Activated CD4-positive, alpha-beta T cell treated with anti-CD3 and anti-CD28 coated beads, Interleukin-2, amount 10 ng/mL, durations not matched to agents 24 days and 14 days (primary cell): ENCODE results near the gene FNDC8. TPM values are rescaled to one million over a fixed set of nuclear protein-coding genes. Genes with fewer than 3 reads are reported as not detected.
A peak's percentile ranks its signal among the peaks of the same experiment; 100 is the strongest.
"Not testable (repeated sequence)": the region's sequence is repeated elsewhere in the genome, so short reads cannot be mapped to it uniquely, and the experiment has no call there.

Source experiments
- DNase-seq: peaks from one replicate; pipeline ENCODE4 v3.0.0; 2022
- H3K27ac Mint-ChIP-seq: one replicate; pipeline ENCODE4 v1.8.0; 2022; ENCODE audit warnings: mild to moderate bottlenecking, mixed read lengths
- H3K27me3 Mint-ChIP-seq: one replicate; pipeline ENCODE4 v1.8.0; 2022; ENCODE audit warnings: mixed read lengths
- H3K36me3 Mint-ChIP-seq: one replicate; pipeline ENCODE4 v1.8.0; 2022; ENCODE audit warnings: low read depth, mild to moderate bottlenecking, mixed read lengths
- H3K4me1 Mint-ChIP-seq: one replicate; pipeline ENCODE4 v1.8.0; 2021; ENCODE audit warnings: mixed read lengths
- H3K4me3 Mint-ChIP-seq: one replicate; pipeline ENCODE4 v1.8.0; 2022; ENCODE audit warnings: mild to moderate bottlenecking, moderate library complexity, mixed read lengths
- H3K9me3 Mint-ChIP-seq: one replicate; pipeline ENCODE4 v1.8.0; 2021; ENCODE audit warnings: mixed read lengths
- intact Hi-C: fragments of 100-400 bp; cut with micrococcal nuclease; formaldehyde crosslinking; loops from one replicate; pipeline ENCODE4 v1.15.1; 2023
- total RNA-seq: library from RNA; stranded (reverse); gene quantifications from 2 replicates; pipeline ENCODE4 v1.2.3, GENCODE V29; 2022

FNDC8 gene
- total RNA-seq, 1 donor from 2014 or later, result not detected

- Mint-ChIP-seq H3K4me1 (peaks cover 4% of the 10 kb centered on the region), H3K36me3 (peaks cover 43% of the 10 kb centered on the region), H3K4me3 (no peak overlapping the region), H3K27me3 (no peaks in the 10 kb centered on the region), H3K27ac (no peak overlapping the region), H3K9me3 (no peaks in the 10 kb centered on the region)
- no peak for DNase-seq
- intact Hi-C loops, result no loop called here
Observed at GRCh38 chr17:35104844-35105450, 16.5 kb upstream of the FNDC8 start.

GRCh38 chr17:35110791-35111190 lies 10.6 kb upstream of the FNDC8 start:
- DNase-seq, H3K4me3 Mint-ChIP-seq, intact Hi-C loops, H3K27me3 Mint-ChIP-seq, H3K27ac Mint-ChIP-seq, H3K9me3 Mint-ChIP-seq: not testable (repeated sequence)
- Mint-ChIP-seq H3K4me1 (peaks cover 11% of the 10 kb centered on the region), H3K36me3 (peaks cover 28% of the 10 kb centered on the region)

- no peaks in the 10 kb centered on the region for H3K9me3 Mint-ChIP-seq
- H3K36me3 Mint-ChIP-seq, result peaks cover 28% of the 10 kb centered on the region
- no peak overlapping the region for H3K4me3 Mint-ChIP-seq
- no peak for DNase-seq
- peak overlapping the region; percentile 64 for H3K27ac Mint-ChIP-seq
- intact Hi-C loops, result loop anchor here (5.0 kb wide), 1 partner anchor 575 kb away; no protein-coding TSS in a partner anchor
- H3K4me1 Mint-ChIP-seq, result peaks cover 41% of the 10 kb centered on the region
- H3K27me3 Mint-ChIP-seq, result no peaks in the 10 kb centered on the region
Observed at GRCh38 chr17:35116845-35117244, 4.6 kb upstream of the FNDC8 start.

GRCh38 chr17:35117984-35118383 lies 3.4 kb upstream of the FNDC8 start:
- Mint-ChIP-seq H3K4me1 (peaks cover 38% of the 10 kb centered on the region), H3K27ac (peak overlapping the region; percentile 67), H3K4me3 (peak overlapping the region; percentile 94), H3K9me3 (no peaks in the 10 kb centered on the region), H3K27me3 (no peaks in the 10 kb centered on the region), H3K36me3 (peaks cover 24% of the 10 kb centered on the region)
- DNase-seq, result peak; percentile 78
- intact Hi-C loops, result loop anchor here (2.0 to 5.0 kb wide), 2 partner anchors 576 to 697 kb away; no protein-coding TSS in a partner anchor

- peaks cover 22% of the 10 kb centered on the region for H3K36me3 Mint-ChIP-seq
- intact Hi-C loops, result loop anchor here (1.0 to 5.0 kb wide), 8 partner anchors 30 to 699 kb away; partner anchors contain the start of genes CCT6B and ZNF830
- peak; percentile 94 for DNase-seq
- H3K4me1 Mint-ChIP-seq, result peaks cover 36% of the 10 kb centered on the region
- H3K9me3 Mint-ChIP-seq, result no peaks in the 10 kb centered on the region
- no peaks in the 10 kb centered on the region for H3K27me3 Mint-ChIP-seq
- peak within 1 kb of the TSS; percentile 94 for H3K4me3 Mint-ChIP-seq
- peak within 1 kb of the TSS; percentile 89 for H3K27ac Mint-ChIP-seq
Observed at GRCh38 chr17:35119370-35120165, 1.8 kb upstream of the FNDC8 start, which contains the start of gene RAD51D. Gene RAD51D, minus strand, starts transcription at chr17:35119860. Its CDS starts 247 bp downstream, at chr17:35119613.

GRCh38 chr17:35127751-35128514 lies 6.5 kb downstream of the FNDC8 start:
- H3K27me3 Mint-ChIP-seq, result no peaks in the 10 kb centered on the region
- no peak for DNase-seq
- no peaks in the 10 kb centered on the region for H3K9me3 Mint-ChIP-seq
- intact Hi-C loops, result no loop called here
- H3K4me3 Mint-ChIP-seq, result no peak overlapping the region
- H3K27ac Mint-ChIP-seq, result no peak overlapping the region
- H3K4me1 Mint-ChIP-seq, result no peaks in the 10 kb centered on the region
- H3K36me3 Mint-ChIP-seq, result peaks cover 21% of the 10 kb centered on the region

- Mint-ChIP-seq H3K27ac (no peak overlapping the region), H3K9me3 (no peaks in the 10 kb centered on the region), H3K4me1 (no peaks in the 10 kb centered on the region), H3K4me3 (no peak overlapping the region), H3K36me3 (peaks cover 35% of the 10 kb centered on the region), H3K27me3 (no peaks in the 10 kb centered on the region)
- intact Hi-C loops, result no loop called here
- DNase-seq, result no peak
Observed at GRCh38 chr17:35129154-35129972, 7.9 kb downstream of the FNDC8 start.

GRCh38 chr17:35129973-35130351 lies 8.5 kb downstream of the FNDC8 start:
- no peaks in the 10 kb centered on the region for H3K9me3 Mint-ChIP-seq
- DNase-seq, result no peak
- H3K27ac Mint-ChIP-seq, result no peak overlapping the region
- intact Hi-C loops, result no loop called here
- H3K36me3 Mint-ChIP-seq, result peaks cover 39% of the 10 kb centered on the region
- no peak overlapping the region for H3K4me3 Mint-ChIP-seq
- H3K4me1 Mint-ChIP-seq, result no peaks in the 10 kb centered on the region
- no peaks in the 10 kb centered on the region for H3K27me3 Mint-ChIP-seq

- no peak for DNase-seq
- Mint-ChIP-seq H3K9me3 (no peaks in the 10 kb centered on the region), H3K27me3 (no peaks in the 10 kb centered on the region), H3K4me1 (no peaks in the 10 kb centered on the region), H3K4me3 (no peak overlapping the region), H3K27ac (no peak overlapping the region), H3K36me3 (peaks cover 44% of the 10 kb centered on the region)
- intact Hi-C loops, result no loop called here
Observed at GRCh38 chr17:35130392-35130791, 9.0 kb downstream of the FNDC8 start.

- Mint-ChIP-seq H3K36me3 (peaks cover 58% of the 10 kb centered on the region), H3K9me3 (no peaks in the 10 kb centered on the region), H3K4me1 (peaks cover 2% of the 10 kb centered on the region), H3K4me3 (no peak overlapping the region), H3K27me3 (no peaks in the 10 kb centered on the region), H3K27ac (no peak overlapping the region)
- intact Hi-C loops, result no loop called here
- no peak for DNase-seq
Observed at GRCh38 chr17:35132099-35132498, 10.7 kb downstream of the FNDC8 start.

- Mint-ChIP-seq H3K9me3 (no peaks in the 10 kb centered on the region), H3K4me1 (peaks cover 2% of the 10 kb centered on the region), H3K4me3 (no peak overlapping the region), H3K36me3 (peaks cover 65% of the 10 kb centered on the region), H3K27ac (no peak overlapping the region), H3K27me3 (no peaks in the 10 kb centered on the region)
- intact Hi-C loops, result no loop called here
- DNase-seq, result no peak
Observed at GRCh38 chr17:35132816-35133550, 11.6 kb downstream of the FNDC8 start.

- Mint-ChIP-seq H3K9me3 (no peaks in the 10 kb centered on the region), H3K4me1 (peaks cover 5% of the 10 kb centered on the region), H3K27me3 (no peaks in the 10 kb centered on the region), H3K4me3 (no peak overlapping the region), H3K36me3 (peaks cover 73% of the 10 kb centered on the region), H3K27ac (no peak overlapping the region)
- intact Hi-C loops, result no loop called here
- DNase-seq, result no peak
Observed at GRCh38 chr17:35135322-35135721, 13.9 kb downstream of the FNDC8 start.

- no peak overlapping the region for H3K27ac Mint-ChIP-seq
- intact Hi-C loops, result no loop called here
- no peak for DNase-seq
- H3K9me3 Mint-ChIP-seq, result no peaks in the 10 kb centered on the region
- H3K4me3 Mint-ChIP-seq, result no peak overlapping the region
- H3K27me3 Mint-ChIP-seq, result no peaks in the 10 kb centered on the region
- H3K36me3 Mint-ChIP-seq, result peaks cover 54% of the 10 kb centered on the region
- peaks cover 13% of the 10 kb centered on the region for H3K4me1 Mint-ChIP-seq
Observed at GRCh38 chr17:35138218-35138617, 16.8 kb downstream of the FNDC8 start.
